B cell (primary cell): Measurements from ENCODE around the gene BCL2. TPM values are rescaled to one million over a fixed set of nuclear protein-coding genes. Genes with fewer than 3 reads are reported as not detected.

Experiments used
- ATAC-seq: fragments of 200-7000 bp; cut with Tn5 transposase; one replicate; pipeline ENCODE4 v1.10.0; 2021; ENCODE audit warnings: low read depth, mild to moderate bottlenecking, moderate number of reproducible peaks, moderate library complexity
- CTCF ChIA-PET: fragments of 350-600 bp; sonication (Branson Sonifier 250); formaldehyde crosslinking; loops from one replicate; lab custom pipeline; 2021; ENCODE audit warnings: antibody characterized with exemption, inconsistent platforms; lab: Charles Lee
- POLR2A ChIA-PET: fragments of 350-600 bp; sonication (Branson Sonifier 250); formaldehyde crosslinking; loops from one replicate; lab custom pipeline; 2021; ENCODE audit warnings: antibody characterized with exemption; lab: Charles Lee
- DNase-seq: peaks from one replicate; pipeline ENCODE4 v3.0.0; 2013
- H2AFZ ChIP-seq: 2 replicates; pipeline ENCODE4 v1.6.1; 2012; ENCODE audit warnings: mild to moderate bottlenecking, low read depth, low read length; ENCODE audit not compliant: insufficient read depth, poor library complexity, severe bottlenecking
- H3K27ac ChIP-seq, 2 donors: 1 replicate in 1 of 2; 2 replicates in 1 of 2; pipeline ENCODE4 v1.5.1; 2012 to 2013; ENCODE audit warnings: low read length in 2 of 2, mild to moderate bottlenecking in 2 of 2, moderate library complexity in 1 of 2
- H3K27me3 ChIP-seq, 4 experiments: fragments of 200-600 bp in 1 of 4; sonication (generic) in 1 of 4; replicated peaks in 1 of 4; 1 replicate in 2 of 4; 2 replicates in 2 of 4; pipeline versions ENCODE4 v1.6.1 to v1.7.0; 2013 to 2016; ENCODE audit warnings: low read length in 3 of 4, mild to moderate bottlenecking in 2 of 4, mixed read lengths in 1 of 4, moderate library complexity in 1 of 4; ENCODE audit not compliant: insufficient read depth in 4 of 4, control insufficient read depth in 3 of 4; ENCODE audit errors: control extremely low read depth in 1 of 4
- H3K36me3 ChIP-seq, 2 experiments: replicated peaks in 1 of 2; 1 replicate in 1 of 2; 2 replicates in 1 of 2; pipeline versions ENCODE4 v1.6.1 to v1.7.1; 2013; ENCODE audit warnings: low read length in 1 of 2; ENCODE audit not compliant: insufficient read depth in 2 of 2, control insufficient read depth in 1 of 2; ENCODE audit errors: control extremely low read depth in 1 of 2, extremely low read depth in 1 of 2
- H3K4me1 ChIP-seq, 2 donors: fragments of 200-600 bp in 1 of 2; sonication (generic) in 1 of 2; 1 replicate in 1 of 2; 2 replicates in 1 of 2; pipeline versions ENCODE4 v1.5.1 to v1.6.1; 2013 to 2017; ENCODE audit warnings: low read length in 2 of 2; ENCODE audit not compliant: control insufficient read depth in 2 of 2, insufficient read depth in 2 of 2
- H3K4me2 ChIP-seq: replicated peaks from 2 replicates; pipeline ENCODE3; 2012; ENCODE audit warnings: mild to moderate bottlenecking, low read depth, low read length; ENCODE audit not compliant: poor library complexity, severe bottlenecking
- H3K4me3 ChIP-seq, 5 experiments: fragments of 200-600 bp in 1 of 5; sonication (generic) in 1 of 5; 1 replicate in 3 of 5; 2 replicates in 2 of 5; pipeline versions ENCODE4 v1.5.1 to v1.7.0; 2011 to 2016; ENCODE audit warnings: low read length in 4 of 5, mild to moderate bottlenecking in 4 of 5, low read depth in 2 of 5, control low read depth in 1 of 5, moderate library complexity in 1 of 5; ENCODE audit not compliant: insufficient read depth in 1 of 5; ENCODE audit errors: control extremely low read depth in 1 of 5, extremely low read depth in 1 of 5
- H3K79me2 ChIP-seq: fragments of 200-600 bp; sonication (generic); one replicate; pipeline ENCODE4 v1.6.0; 2016; ENCODE audit warnings: low read length; ENCODE audit not compliant: control insufficient read depth, insufficient read depth
- H3K9ac ChIP-seq: fragments of 200-600 bp; sonication (generic); 2 replicates; pipeline ENCODE4 v1.6.1; 2017; ENCODE audit warnings: mild to moderate bottlenecking, low read length, moderate library complexity
- H3K9me3 ChIP-seq, 3 donors: one replicate each; pipeline versions ENCODE4 v1.6.1 to v1.7.1; 2013; ENCODE audit warnings: low read length in 2 of 3; ENCODE audit not compliant: control insufficient read depth in 2 of 3, insufficient read depth in 1 of 3; ENCODE audit errors: control extremely low read depth in 1 of 3
- H4K20me1 ChIP-seq: 2 replicates; pipeline ENCODE4 v1.6.0; 2012; ENCODE audit warnings: mild to moderate bottlenecking, low read length; ENCODE audit not compliant: insufficient read depth, control insufficient read depth, poor library complexity, severe bottlenecking
- H3K27ac Mint-ChIP-seq: one replicate; pipeline ENCODE4 v1.8.0; 2021; ENCODE audit warnings: mixed read lengths
- H3K27me3 Mint-ChIP-seq: one replicate; pipeline ENCODE4 v1.8.0; 2021; ENCODE audit warnings: mixed read lengths
- H3K4me1 Mint-ChIP-seq: one replicate; pipeline ENCODE4 v1.8.0; 2021; ENCODE audit warnings: mixed read lengths
- H3K4me3 Mint-ChIP-seq: one replicate; pipeline ENCODE4 v1.8.0; 2021; ENCODE audit warnings: mixed read lengths
- H3K9me3 Mint-ChIP-seq: one replicate; pipeline ENCODE4 v1.8.0; 2022; ENCODE audit warnings: mixed read lengths; ENCODE audit not compliant: insufficient read depth
- EZH2 ChIP-seq: IDR thresholded peaks from 2 replicates; pipeline ENCODE4 v1.6.1; 2012; ENCODE audit warnings: borderline replicate concordance, low read depth, mild to moderate bottlenecking, moderate library complexity, low read length; ENCODE audit not compliant: insufficient read depth, poor library complexity, severe bottlenecking
- WGBS: methylation state at CpG from one replicate; pipeline ENCODE4 v1.1.5; 2013; ENCODE audit warnings: missing lambda C conversion rate; ENCODE audit not compliant: insufficient coverage; 5-methylcytosine and 5-hydroxymethylcytosine counted together
- intact Hi-C: fragments of 100-400 bp; cut with micrococcal nuclease; formaldehyde crosslinking; loops from one replicate; pipeline ENCODE4 v1.10.0; 2022
- polyA plus RNA-seq: library from polyadenylated mRNA; depleted of rRNA; stranded (reverse); fragments of >200 nt; gene quantifications from 2 replicates; pipeline ENCODE4 v1.2.3, GENCODE V29; 2012
- total RNA-seq, 2 donors: library from RNA; stranded (reverse); fragments of 120-200 nt in 1 of 2; gene quantifications; 1 replicate in 1 of 2; 2 replicates in 1 of 2; pipeline versions ENCODE4 v1.2.3 to v1.2.4, GENCODE V29; 2013 to 2022
- TF ChIP-seq, protein P1 (sequence below): fragments of 200-600 bp; IDR thresholded peaks from one replicate; pipeline ENCODE4 v1.8.0; 2022; ENCODE audit warnings: antibody characterized with exemption, mild to moderate bottlenecking

Gene BCL2
- total and polyA plus RNA-seq, 2 donors (not counting 1 experiment from before 2014, with no cell fraction given), result 27.6 to 144 TPM

DNA sequence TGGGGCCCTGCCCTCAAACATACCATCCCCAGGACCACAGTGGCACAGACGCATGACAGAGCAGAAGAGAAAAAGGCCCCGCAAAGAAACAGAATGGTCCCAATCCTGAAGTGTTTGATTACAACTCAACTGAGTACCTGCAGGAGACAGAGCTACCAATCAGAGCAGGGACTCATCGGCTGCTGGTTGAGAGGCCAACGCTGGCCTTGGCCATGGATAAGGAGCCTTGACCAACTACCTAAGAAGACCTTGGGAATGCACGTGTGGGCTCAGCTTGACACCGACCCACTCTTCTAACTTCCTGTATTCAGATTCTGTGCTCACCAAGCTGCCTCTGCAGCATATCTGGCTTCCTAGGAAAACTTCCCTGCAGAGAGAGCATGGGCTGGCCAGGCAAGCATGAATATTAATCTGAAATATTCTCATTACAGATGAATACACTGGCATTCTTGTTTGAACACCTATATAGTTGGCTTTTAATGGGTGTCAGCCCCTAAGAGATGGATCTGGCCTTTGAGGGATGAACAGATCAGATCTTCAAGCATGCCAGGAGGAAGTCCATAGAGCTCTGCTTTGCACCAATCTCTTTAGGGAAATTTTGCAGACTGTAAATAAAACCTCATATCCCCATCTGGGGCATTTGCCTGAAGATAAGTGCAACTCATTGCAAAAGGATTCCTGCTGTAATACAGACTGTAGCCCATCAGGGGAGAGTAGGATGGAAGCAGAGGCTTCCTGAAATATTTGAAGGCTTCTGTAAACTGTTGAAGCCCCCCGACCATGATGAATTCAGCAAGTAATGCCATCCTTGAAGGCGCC is 135.4 kb downstream of the BCL2 start:
- Mint-ChIP-seq H3K27ac (peak overlapping the region; percentile 78), H3K4me3 (peak overlapping the region; percentile 67), H3K9me3 (no peaks in the 10 kb centered on the region), H3K4me1 (peaks cover 86% of the 10 kb centered on the region), H3K27me3 (no peaks in the 10 kb centered on the region)
- Histone ChIP-seq H3K4me2 (peak overlapping the region; percentile 67), H3K9ac (no peak overlapping the region), H3K27me3 (no peaks in the 10 kb centered on the region), H3K4me3 (no peak overlapping the region), H3K27ac (peak overlapping the region in 1 of 2 donors; percentile 51), H2AFZ (no peak overlapping the region), H3K36me3 (no peaks in the 10 kb centered on the region), H4K20me1 (peaks cover 4% of the 10 kb centered on the region), H3K4me1 (peaks cover 61 to 74% of the 10 kb centered on the region in 2 donors), H3K79me2 (peaks cover 90% of the 10 kb centered on the region), H3K9me3 (no peaks in the 10 kb centered on the region)
- DNase-seq, result no peak
- intact Hi-C loops, result loop anchor here (2.0 to 10.0 kb wide), 3 partner anchors 13 to 49 kb away; no protein-coding TSS in a partner anchor
- CTCF ChIA-PET, result interaction anchor here (0.6 to 1.4 kb wide), 4 partner anchors 10 to 255 kb away, joined by 3 read pairs; no protein-coding TSS in a partner anchor
- 83% methylated on average over 8 of the region's 8 CpGs for WGBS
- POLR2A ChIA-PET, result no interaction called here
- no peak for ATAC-seq
- TF ChIP-seq, protein P1, sequence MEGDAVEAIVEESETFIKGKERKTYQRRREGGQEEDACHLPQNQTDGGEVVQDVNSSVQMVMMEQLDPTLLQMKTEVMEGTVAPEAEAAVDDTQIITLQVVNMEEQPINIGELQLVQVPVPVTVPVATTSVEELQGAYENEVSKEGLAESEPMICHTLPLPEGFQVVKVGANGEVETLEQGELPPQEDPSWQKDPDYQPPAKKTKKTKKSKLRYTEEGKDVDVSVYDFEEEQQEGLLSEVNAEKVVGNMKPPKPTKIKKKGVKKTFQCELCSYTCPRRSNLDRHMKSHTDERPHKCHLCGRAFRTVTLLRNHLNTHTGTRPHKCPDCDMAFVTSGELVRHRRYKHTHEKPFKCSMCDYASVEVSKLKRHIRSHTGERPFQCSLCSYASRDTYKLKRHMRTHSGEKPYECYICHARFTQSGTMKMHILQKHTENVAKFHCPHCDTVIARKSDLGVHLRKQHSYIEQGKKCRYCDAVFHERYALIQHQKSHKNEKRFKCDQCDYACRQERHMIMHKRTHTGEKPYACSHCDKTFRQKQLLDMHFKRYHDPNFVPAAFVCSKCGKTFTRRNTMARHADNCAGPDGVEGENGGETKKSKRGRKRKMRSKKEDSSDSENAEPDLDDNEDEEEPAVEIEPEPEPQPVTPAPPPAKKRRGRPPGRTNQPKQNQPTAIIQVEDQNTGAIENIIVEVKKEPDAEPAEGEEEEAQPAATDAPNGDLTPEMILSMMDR, result no peak
- TF ChIP-seq EZH2, result no peak

DNA sequence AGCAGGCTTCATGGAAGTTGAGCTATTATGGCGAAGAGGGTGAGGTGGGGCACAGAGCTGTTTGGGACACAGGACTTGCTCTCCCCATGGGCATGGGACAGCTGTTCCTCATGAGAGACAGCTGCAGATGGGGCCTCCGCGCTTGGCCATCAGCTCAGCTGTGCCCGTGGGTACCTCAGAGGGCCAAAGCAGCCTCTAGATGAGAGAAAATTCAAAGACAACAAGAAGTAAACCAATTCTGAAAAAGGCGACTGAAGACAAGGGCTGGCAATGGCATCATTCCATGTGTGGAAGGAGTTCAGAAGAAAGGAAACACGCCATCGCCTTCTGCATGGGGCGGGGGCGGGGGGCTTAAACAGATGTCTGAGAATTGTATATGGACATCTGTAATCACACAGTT is 136.2 kb downstream of the BCL2 start:
- Histone ChIP-seq H3K9ac (peak overlapping the region; percentile 28), H3K4me3 (peak overlapping the region in 1 of 5 experiments; percentile 45), H3K79me2 (peaks cover 94% of the 10 kb centered on the region), H3K36me3 (no peaks in the 10 kb centered on the region), H3K9me3 (no peaks in the 10 kb centered on the region), H4K20me1 (peaks cover 7% of the 10 kb centered on the region), H3K27ac (peak overlapping the region in 1 of 2 donors; percentile 51), H3K4me2 (peak overlapping the region; percentile 67), H3K4me1 (peaks cover 69 to 82% of the 10 kb centered on the region in 2 donors), H3K27me3 (no peaks in the 10 kb centered on the region), H2AFZ (no peak overlapping the region)
- no peak for DNase-seq
- Mint-ChIP-seq H3K27ac (peak overlapping the region; percentile 78), H3K27me3 (no peaks in the 10 kb centered on the region), H3K9me3 (no peaks in the 10 kb centered on the region), H3K4me3 (peak overlapping the region; percentile 67), H3K4me1 (peaks cover 91% of the 10 kb centered on the region)
- 90% methylated on average over 3 of the region's 9 CpGs for WGBS
- ChIA-PET POLR2A (interaction anchor here (1.3 to 1.4 kb wide), 2 partner anchors 9 to 109 kb away, joined by 3 to 4 read pairs; no protein-coding TSS in a partner anchor), CTCF (interaction anchor here (0.6 to 1.6 kb wide), 5 partner anchors 9 to 140 kb away, joined by 3 to 6 read pairs (median 3); no protein-coding TSS in a partner anchor)
- intact Hi-C loops, result loop anchor here (2.0 to 10.0 kb wide), 3 partner anchors 13 to 49 kb away; no protein-coding TSS in a partner anchor
- no peak for ATAC-seq
- TF ChIP-seq, protein P1, result no peak
- TF ChIP-seq EZH2, result no peak
